Uterus (tissue), 2 donors: ENCODE measurements around the gene ERP29.

Experiments
- CTCF ChIP-seq, 4 experiments: fragments of 200-600 bp in 2 of 4; fragments of 450-650 bp in 2 of 4; sonication (generic) in 2 of 4; IDR thresholded peaks; one replicate each; pipeline ENCODE4 v1.5.1; 2016 to 2019; ENCODE audit warnings: antibody characterized with exemption in 4 of 4, mild to moderate bottlenecking in 2 of 4, moderate library complexity in 1 of 4
- POLR2A ChIP-seq, 2 donors: fragments of 450-650 bp; IDR thresholded peaks; one replicate each; pipeline ENCODE4 v1.6.1; 2016; ENCODE audit warnings: antibody characterized with exemption in 2 of 2, mild to moderate bottlenecking in 1 of 2, moderate library complexity in 1 of 2

DNA sequence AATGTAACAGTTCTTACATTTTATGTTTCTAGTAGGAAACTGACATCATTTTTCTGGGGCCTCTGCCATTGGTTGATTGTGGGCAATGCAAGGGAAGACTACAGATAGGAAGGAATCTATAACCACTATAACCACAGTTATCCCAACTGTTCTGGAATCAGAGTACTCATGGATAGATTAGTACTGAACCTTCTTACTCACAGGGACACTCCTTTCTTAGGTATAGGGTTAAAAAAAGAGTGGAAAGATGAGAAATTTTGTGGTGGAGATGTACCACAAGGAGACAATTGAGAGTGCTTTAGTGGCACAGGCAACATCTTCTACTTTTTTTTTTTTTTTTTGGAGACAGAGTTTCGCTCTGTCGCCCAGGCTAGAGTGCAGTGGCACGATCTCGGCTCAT, 21.3 kb upstream of the ERP29 start:
- no peak for TF ChIP-seq CTCF (IDR thresholded peaks at IDR 0.05)
- TF ChIP-seq POLR2A (IDR thresholded peaks at IDR 0.05), result no peak
